Neural cell (in vitro differentiated cells): ENCODE results near the gene MBD3. TPM values are rescaled to one million over a fixed set of nuclear protein-coding genes. Genes with fewer than 3 reads are reported as not detected.
"Not testable (repeated sequence)": the region's sequence is repeated elsewhere in the genome, so short reads cannot be mapped to it uniquely, and the experiment has no call there.

Source experiments
- H2AFZ ChIP-seq: fragments of 200-600, 300-800 bp; sonication (generic), shearing (Covaris generic); 2 replicates; pipeline ENCODE4 v1.6.0; 2014; ENCODE audit warnings: low read depth, mild to moderate bottlenecking, antibody characterized with exemption, low read length, moderate library complexity
- H3F3A ChIP-seq: fragments of 200-600 bp; shearing (Covaris generic); 2 replicates; pipeline ENCODE4 v1.6.1; 2016; ENCODE audit warnings: mild to moderate bottlenecking, moderate library complexity, mixed read lengths, antibody characterized with exemption, low read length; ENCODE audit not compliant: insufficient read depth, poor library complexity, severe bottlenecking
- H3K27ac ChIP-seq: fragments of 200-600, 300-800 bp; sonication (generic), shearing (Covaris generic); 2 replicates; pipeline ENCODE4 v1.5.1; 2014; ENCODE audit warnings: mild to moderate bottlenecking, low read length, moderate library complexity
- H3K27me3 ChIP-seq: fragments of 300-800, 200-600 bp; sonication (generic), shearing (Covaris generic); 2 replicates; pipeline ENCODE4 v1.6.0; 2014; ENCODE audit warnings: mild to moderate bottlenecking, low read depth, low read length, moderate library complexity; ENCODE audit not compliant: insufficient read depth
- H3K36me3 ChIP-seq: fragments of 300-800, 200-600 bp; sonication (generic), shearing (Covaris generic); 2 replicates; pipeline ENCODE4 v1.5.1; 2014; ENCODE audit warnings: mild to moderate bottlenecking, antibody characterized with exemption, low read length, moderate library complexity; ENCODE audit not compliant: insufficient read depth
- H3K4me2 ChIP-seq: fragments of 300-800, 200-600 bp; sonication (generic), shearing (Covaris generic); 2 replicates; pipeline ENCODE4 v1.6.0; 2014; ENCODE audit warnings: mild to moderate bottlenecking, low read length
- H3K4me3 ChIP-seq: fragments of 300-800, 200-600 bp; sonication (generic), shearing (Covaris generic); 2 replicates; pipeline ENCODE4 v1.5.1; 2014; ENCODE audit warnings: mild to moderate bottlenecking, low read length, moderate library complexity
- H3K79me2 ChIP-seq: fragments of 200-600 bp; shearing (Covaris generic); replicated peaks from 2 replicates; pipeline ENCODE4 v1.6.0; 2014; ENCODE audit warnings: mild to moderate bottlenecking, low read length, moderate library complexity; ENCODE audit not compliant: insufficient read depth
- H3K9ac ChIP-seq: fragments of 300-800, 200-600 bp; sonication (generic), shearing (Covaris generic); 2 replicates; pipeline ENCODE4 v1.6.1; 2016; ENCODE audit warnings: mild to moderate bottlenecking, low read length, mixed read lengths
- H3K9me2 ChIP-seq: fragments of 200-600 bp; shearing (Covaris generic); 2 replicates; pipeline ENCODE4 v1.6.1; 2016; ENCODE audit warnings: mild to moderate bottlenecking, low read length, mixed read lengths; ENCODE audit not compliant: insufficient read depth
- H3K9me3 ChIP-seq: fragments of 200-600, 300-800 bp; sonication (generic), shearing (Covaris generic); 2 replicates; pipeline ENCODE4 v1.6.1; 2016; ENCODE audit warnings: mild to moderate bottlenecking, mixed run types, low read length, moderate library complexity, mixed read lengths
- H4K20me1 ChIP-seq: fragments of 200-600 bp; shearing (Covaris generic); 2 replicates; pipeline ENCODE4 v1.6.1; 2016; ENCODE audit warnings: mild to moderate bottlenecking, mixed run types; ENCODE audit not compliant: insufficient read depth
- CTCF ChIP-seq: fragments of 450-650 bp; IDR thresholded peaks from 2 replicates; pipeline ENCODE4 v1.5.1; 2014; ENCODE audit warnings: antibody characterized with exemption, mild to moderate bottlenecking, moderate library complexity; ENCODE audit not compliant: poor library complexity, severe bottlenecking
- EP300 ChIP-seq: fragments of 450-650 bp; conservative IDR thresholded peaks from 2 replicates; pipeline ENCODE4 v1.6.1; 2014; ENCODE audit warnings: antibody characterized with exemption, mild to moderate bottlenecking, moderate library complexity; ENCODE audit not compliant: poor library complexity, severe bottlenecking
- EZH2 ChIP-seq: fragments of 200-600, 300-800 bp; shearing (Covaris generic), sonication (generic); IDR thresholded peaks from 2 replicates; pipeline ENCODE4 v1.6.1; 2014; ENCODE audit warnings: antibody characterized with exemption, low read length, borderline replicate concordance, mild to moderate bottlenecking; ENCODE audit not compliant: insufficient read depth, poor library complexity, severe bottlenecking
- MXI1 ChIP-seq: fragments of 450-650 bp; conservative IDR thresholded peaks from 2 replicates; pipeline ENCODE4 v1.6.1; 2014; ENCODE audit warnings: antibody characterized with exemption, mild to moderate bottlenecking; ENCODE audit not compliant: poor library complexity, severe bottlenecking
- POLR2AphosphoS5 ChIP-seq: IDR thresholded peaks from 2 replicates; pipeline ENCODE4 v1.6.1; 2012
- RAD21 ChIP-seq: fragments of 450-650 bp; conservative IDR thresholded peaks from 2 replicates; pipeline ENCODE4 v1.6.1; 2014; ENCODE audit warnings: antibody characterized with exemption, mild to moderate bottlenecking, moderate library complexity
- REST ChIP-seq: IDR thresholded peaks from 2 replicates; pipeline ENCODE4 v1.6.1; 2012; ENCODE audit warnings: borderline replicate concordance
- SMC3 ChIP-seq: fragments of 450-650 bp; conservative IDR thresholded peaks from 2 replicates; pipeline ENCODE4 v1.6.1; 2014; ENCODE audit warnings: antibody characterized with exemption, mild to moderate bottlenecking, moderate library complexity; ENCODE audit not compliant: poor library complexity
- TAF1 ChIP-seq: IDR thresholded peaks from 2 replicates; pipeline ENCODE4 v1.6.1; 2012; ENCODE audit warnings: low read depth
- polyA plus RNA-seq: library from polyadenylated mRNA; depleted of rRNA; stranded (reverse); fragments of >200 nt; gene quantifications from 2 replicates; pipeline ENCODE4 v1.2.3, GENCODE V29; 2014

MBD3 gene
- polyA plus RNA-seq, 1 donor from 2014 or later: 80.1 TPM

GRCh38 chr19:1533510-1534150 lies 59.0 kb downstream of the MBD3 start:
- Histone ChIP-seq H3K9ac (no peak overlapping the region), H3K4me2 (no peak overlapping the region), H3K9me2 (no peaks in the 10 kb centered on the region), H3K79me2 (no peaks in the 10 kb centered on the region), H3K27me3 (no peaks in the 10 kb centered on the region), H4K20me1 (no peaks in the 10 kb centered on the region), H3K36me3 (no peaks in the 10 kb centered on the region), H3F3A (no peaks in the 10 kb centered on the region), H3K9me3 (no peaks in the 10 kb centered on the region), H2AFZ (no peak overlapping the region), H3K27ac (no peak overlapping the region), H3K4me3 (no peak overlapping the region)
- TF ChIP-seq EP300 (no peak), MXI1 (no peak), CTCF (no peak), POLR2AphosphoS5 (no peak), TAF1 (no peak), RAD21 (no peak)

GRCh38 chr19:1532003-1532402 lies 60.7 kb downstream of the MBD3 start:
- H3K27me3 ChIP-seq: no peaks in the 10 kb centered on the region
- no peak for TF ChIP-seq MXI1

GRCh38 chr19:1531587-1531986 lies 61.1 kb downstream of the MBD3 start:
- TF ChIP-seq EZH2: no peak
- TF ChIP-seq RAD21: no peak
- TF ChIP-seq CTCF: no peak
- no peak for TF ChIP-seq EP300
- TF ChIP-seq POLR2AphosphoS5: no peak
- TF ChIP-seq TAF1: no peak
- no peak for TF ChIP-seq SMC3
- TF ChIP-seq REST: no peak
- no peak for TF ChIP-seq MXI1
- Histone ChIP-seq H3K27ac (no peak overlapping the region), H3K9me2 (no peaks in the 10 kb centered on the region), H3K36me3 (no peaks in the 10 kb centered on the region), H3K4me3 (no peak overlapping the region), H2AFZ (no peak overlapping the region), H3K9ac (no peak overlapping the region), H3K4me2 (no peak overlapping the region), H3K27me3 (no peaks in the 10 kb centered on the region), H3K9me3 (no peaks in the 10 kb centered on the region), H4K20me1 (no peaks in the 10 kb centered on the region), H3F3A (no peaks in the 10 kb centered on the region), H3K79me2 (no peaks in the 10 kb centered on the region)

More at GRCh38 chr19:1532003-1532402, 60.7 kb downstream of the MBD3 start:
- Histone ChIP-seq H3K4me3 (no peak overlapping the region), H3K36me3 (no peaks in the 10 kb centered on the region), H3K9ac (no peak overlapping the region), H3K27ac (no peak overlapping the region), H3K79me2 (no peaks in the 10 kb centered on the region), H2AFZ (no peak overlapping the region), H3K9me3 (no peaks in the 10 kb centered on the region), H3K4me2 (no peak overlapping the region), H4K20me1 (no peaks in the 10 kb centered on the region), H3K9me2 (no peaks in the 10 kb centered on the region), H3F3A (no peaks in the 10 kb centered on the region)

- H3K36me3 ChIP-seq, H3K9ac ChIP-seq: not testable (repeated sequence)
Observed at GRCh38 chr19:1530856-1531255, 61.8 kb downstream of the MBD3 start.

More at GRCh38 chr19:1530856-1531255, 61.8 kb downstream of the MBD3 start:
- H3K27me3 ChIP-seq, H3K9me3 ChIP-seq, H3F3A ChIP-seq, H2AFZ ChIP-seq, H3K79me2 ChIP-seq, H3K4me2 ChIP-seq, H3K27ac ChIP-seq, H3K9me2 ChIP-seq, H4K20me1 ChIP-seq, H3K4me3 ChIP-seq: not testable (repeated sequence)
